Stimulated activated CD4-positive, alpha-beta T cell treated with anti-CD3 and anti-CD28 coated beads, Interleukin-12 subunit alpha, Interleukin-12 subunit beta, amount 100 ng/mL, for 4 hours (primary cell): Measurements from ENCODE around the gene CDC42BPB.

Source experiments
- DNase-seq: peaks from one replicate; pipeline ENCODE4 v3.0.0-alpha.2; 2020

The CDC42BPB gene

DNA sequence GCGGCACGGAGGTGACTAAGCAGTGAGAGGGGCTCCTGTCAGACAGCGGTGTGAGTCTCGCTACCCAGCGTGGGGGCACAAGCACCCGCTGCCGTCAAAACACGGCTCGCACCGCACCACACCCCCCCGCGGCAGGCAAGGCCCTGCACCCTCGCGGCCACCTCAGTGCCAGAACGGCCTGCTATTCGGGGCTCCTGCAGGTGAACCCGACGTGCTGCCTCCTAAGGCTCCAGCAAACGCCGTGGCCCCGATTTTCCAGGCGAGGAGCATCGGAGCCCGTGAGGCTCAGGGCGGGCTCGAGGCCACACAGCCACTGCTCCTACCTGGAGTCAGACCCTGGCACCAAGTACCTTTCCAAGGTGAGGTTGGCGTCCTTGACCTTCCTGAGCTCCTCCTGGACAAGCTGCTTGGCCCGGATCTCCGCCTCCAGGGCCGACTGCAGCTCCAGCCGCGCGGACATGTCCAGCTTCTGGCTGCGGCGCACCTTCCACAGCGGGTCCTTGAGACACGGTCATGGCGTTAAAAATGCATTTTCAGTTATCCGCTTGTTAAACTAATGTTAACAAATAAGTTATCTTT, 93.1 kb downstream of the CDC42BPB start:
- DNase-seq, result no peak

DNA sequence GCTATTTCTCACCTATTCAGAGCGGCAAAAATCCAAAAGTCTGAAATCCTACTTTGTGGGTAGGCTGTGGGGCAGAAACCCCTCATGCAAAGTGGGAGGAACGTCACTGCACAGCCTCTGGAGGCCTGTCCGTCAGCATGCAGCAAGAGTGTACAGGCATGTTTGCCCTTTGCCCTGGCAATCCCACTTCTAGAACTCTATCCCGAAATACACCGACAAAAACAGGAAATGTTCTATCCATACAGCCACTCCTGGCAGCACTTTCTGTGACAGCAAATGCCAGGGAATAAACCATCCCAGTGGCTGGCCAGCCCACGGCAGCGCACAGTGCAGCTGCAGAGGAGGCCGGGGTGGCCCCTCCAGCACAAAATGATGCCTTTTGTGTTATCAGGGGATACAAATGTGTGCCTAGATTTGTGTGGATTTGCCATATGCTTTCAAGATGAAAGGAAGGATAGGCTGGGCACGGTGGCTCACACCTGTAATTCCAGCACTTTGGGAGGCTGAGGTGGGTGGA, 95.2 kb downstream of the CDC42BPB start:
- no peak for DNase-seq

DNA sequence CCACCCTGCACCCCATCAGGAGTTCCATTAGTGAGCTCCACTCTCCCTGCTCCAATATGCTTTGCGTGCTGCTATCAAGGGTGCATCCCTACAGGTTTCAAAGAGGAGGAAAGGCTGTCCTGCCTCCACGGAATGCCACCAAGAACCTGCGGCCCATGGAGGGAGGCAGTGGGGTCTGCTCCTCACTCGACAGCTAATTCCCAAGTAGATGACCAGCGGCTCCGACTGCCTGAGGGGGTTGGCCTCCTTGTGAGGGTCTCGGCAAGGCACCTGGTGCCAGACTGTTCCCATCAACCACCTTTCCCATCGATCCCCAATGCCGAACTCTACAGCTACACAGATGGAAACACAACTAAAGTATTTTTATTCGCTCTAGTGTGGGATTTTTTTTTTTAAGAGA, 98.9 kb downstream of the CDC42BPB start:
- DNase-seq, result no peak

DNA sequence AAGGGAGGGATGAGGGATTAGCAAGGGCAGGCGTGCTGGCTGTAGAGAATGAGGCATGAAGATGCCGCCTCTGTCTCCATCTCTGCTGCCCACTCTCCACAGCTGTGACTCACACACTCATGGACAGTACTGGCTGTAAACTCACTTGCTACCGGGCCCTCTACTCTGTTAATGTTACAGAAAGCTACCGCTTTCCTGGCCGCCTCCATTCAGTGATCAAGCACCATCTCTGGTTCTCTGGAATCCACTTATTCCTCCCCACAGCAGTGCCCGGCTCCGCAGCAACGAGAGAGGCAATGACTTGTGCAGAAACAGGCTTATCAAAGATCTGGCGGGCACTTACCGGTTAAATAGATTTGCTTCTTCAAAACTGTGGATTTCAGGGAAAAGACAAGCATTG, 100.1 kb downstream of the CDC42BPB start:
- DNase-seq, result no peak

DNA sequence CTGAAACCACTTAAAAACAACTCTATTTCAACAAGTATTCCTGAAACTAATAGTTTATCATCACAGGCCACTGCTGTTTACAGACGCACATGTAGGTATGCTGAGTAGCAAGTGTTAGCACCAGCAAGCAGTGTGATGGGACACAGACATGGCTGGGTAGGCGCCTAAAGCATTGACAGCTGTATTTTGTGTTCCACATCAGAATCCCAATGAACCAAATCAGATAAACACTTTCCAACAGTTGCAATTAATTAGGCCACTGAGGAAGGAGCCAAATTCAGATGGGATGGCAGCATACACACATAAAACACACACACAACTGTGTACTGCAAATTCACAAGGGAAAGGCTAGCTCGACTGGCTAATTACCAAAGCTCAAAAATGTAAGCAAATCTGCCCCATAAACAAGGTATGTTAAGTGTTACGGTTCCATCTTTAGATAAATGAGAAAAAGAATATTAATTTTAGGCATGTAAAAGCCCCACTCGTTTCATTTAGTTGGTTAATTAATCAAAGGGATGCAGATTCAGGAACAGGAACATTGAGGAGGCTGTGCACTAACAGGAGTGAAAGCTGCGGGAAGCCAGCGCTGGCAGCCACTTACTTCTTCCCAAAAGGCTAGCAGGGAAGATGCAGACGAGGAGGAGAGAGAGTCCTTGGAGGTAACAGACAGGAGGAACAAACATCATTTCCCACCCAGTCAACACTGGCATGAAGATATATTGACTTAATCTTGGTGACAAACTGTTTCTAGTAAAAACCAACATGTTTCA, 101.5 kb downstream of the CDC42BPB start:
- DNase-seq, result no peak

DNA sequence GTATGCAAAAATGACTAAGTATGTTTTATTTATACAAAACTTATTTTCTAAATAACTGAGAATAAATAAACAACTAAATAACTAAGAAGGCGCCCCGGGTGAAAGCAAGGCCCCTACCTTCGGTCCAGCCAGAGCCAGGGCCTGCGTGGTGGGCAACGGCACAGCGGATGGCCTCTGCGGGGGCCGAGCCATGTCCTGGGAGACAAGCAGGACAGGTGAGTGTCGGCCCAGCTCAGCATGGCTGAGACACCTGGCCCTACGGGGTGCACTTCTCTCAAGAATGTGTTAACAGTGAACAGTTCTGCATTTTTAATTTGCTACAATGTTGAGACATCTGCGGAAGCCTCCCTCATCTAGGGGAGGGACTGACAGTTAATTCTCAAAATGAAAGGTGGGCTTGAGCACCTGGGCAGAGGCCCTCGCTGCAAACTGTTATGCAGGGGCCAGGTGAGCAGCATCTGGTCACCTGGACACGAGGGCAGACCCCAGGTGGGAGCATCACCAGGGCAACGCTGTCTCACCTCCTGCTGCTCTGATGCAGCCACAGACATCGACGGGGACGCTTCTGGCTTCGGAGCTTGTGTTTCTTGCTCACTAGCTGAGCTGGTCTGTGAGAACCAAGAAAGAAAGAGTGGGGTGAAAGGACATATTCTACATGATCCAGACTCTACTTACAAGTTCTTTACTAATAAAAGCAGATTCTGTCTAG, 103.1 kb downstream of the CDC42BPB start:
- DNase-seq, result no peak

DNA sequence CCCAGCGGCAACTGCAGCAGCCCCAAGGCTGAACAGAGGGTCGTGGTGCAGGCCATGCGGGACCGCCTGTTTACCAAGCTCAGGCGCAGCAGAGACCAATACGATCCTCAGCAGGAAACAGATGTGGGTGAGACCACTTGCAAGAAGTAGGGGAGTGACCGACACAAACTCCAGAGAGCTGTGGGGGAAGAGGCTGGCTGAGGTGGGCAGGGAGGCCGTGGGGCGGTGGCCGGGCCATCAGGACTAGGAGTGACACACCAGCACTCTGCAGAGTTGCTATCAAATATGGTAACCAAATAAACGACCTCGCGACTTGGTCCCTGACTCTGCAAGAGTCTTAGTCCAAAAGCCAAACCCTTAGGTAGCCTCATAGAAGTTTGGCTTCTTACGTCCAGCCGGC, 104.2 kb downstream of the CDC42BPB start:
- no peak for DNase-seq

DNA sequence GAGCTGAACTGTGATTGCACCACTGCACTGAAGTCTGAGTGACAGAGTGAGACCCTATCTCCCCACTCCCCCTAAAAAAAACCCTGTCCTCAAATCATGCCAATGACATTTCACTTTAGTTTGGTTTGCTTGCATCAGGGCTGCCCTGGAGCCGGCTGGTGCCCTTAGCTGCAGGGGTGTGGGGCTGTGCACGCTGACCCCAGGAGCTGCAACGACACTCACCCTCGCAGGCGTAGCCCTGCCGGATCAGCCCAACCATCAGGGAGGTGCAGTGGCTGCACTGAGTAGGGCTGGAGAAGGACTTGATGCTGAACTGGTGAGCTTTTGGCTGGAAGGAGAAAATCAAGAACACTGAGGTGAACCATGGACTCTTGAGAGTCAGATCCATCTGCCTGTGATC, 105.1 kb downstream of the CDC42BPB start:
- DNase-seq, result no peak

DNA sequence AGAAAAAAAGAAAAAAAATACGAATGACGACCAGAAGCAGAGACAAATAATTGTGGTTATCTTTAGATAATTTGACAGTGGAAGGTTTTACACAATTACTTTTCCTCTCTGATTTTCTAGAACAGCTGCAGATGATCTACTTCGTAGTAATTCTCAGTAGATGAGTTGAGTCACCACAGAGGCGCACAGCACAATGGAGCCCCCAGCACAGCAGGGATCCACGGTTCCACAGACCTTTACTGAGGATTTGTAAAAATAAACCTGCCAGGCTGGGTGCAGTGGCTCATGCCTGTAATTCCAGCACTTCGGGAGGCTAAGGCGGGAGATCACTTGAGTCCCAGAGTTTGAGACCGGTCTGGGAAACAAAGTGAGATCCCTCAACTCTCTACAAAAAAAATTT, 105.5 kb downstream of the CDC42BPB start:
- no peak for DNase-seq

DNA sequence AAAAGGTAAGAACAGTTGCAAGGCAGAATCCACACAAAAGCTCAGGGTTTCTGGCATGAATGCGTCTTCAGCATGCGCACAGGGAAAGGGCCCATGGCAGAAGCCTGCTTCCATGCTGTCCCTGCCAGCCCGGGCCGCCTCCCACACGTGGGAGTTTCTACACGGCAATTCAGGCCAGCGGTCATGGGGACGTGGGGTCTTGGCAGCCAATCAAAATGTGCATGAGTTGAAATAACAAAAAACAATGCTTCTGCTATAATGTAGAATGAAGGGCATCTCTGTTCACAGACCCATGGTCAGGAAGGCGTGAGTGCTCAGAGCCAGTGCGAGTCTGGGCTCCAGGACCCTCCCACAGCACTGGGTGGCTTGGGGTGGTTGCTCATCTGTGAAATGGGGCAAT, 106.3 kb downstream of the CDC42BPB start:
- DNase-seq, result no peak

DNA sequence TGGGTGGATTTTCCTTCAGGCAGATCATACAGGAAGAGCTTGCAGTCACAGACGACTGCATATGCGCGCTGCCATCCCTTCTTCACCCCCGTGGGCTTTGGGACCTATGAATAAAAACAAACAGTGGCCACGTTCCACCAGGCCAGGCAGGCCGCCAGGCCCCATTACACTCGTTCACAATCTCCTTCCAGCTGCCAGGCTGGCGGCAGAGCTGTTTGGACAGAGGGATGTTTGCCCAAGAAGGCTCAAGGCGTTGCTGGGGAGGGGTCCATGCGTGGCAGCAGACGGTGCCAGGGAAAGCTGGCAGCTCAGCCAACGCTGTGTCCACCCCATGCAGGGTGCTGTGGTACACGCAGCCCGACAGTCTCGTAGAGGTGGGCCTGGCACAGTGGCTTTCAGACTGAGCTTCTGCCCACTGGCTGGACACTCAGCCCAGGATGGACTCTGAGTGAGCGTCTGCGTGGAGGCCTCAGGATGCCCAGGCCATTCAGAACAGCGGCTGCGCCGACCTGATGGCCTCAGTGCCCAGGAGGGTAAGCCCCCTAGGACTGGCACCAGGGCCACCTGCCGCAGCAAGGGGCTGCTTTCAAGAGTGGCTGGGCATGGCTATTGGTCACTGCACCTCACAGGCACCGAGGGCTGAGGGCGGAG, 107.4 kb downstream of the CDC42BPB start:
- DNase-seq, result no peak

DNA sequence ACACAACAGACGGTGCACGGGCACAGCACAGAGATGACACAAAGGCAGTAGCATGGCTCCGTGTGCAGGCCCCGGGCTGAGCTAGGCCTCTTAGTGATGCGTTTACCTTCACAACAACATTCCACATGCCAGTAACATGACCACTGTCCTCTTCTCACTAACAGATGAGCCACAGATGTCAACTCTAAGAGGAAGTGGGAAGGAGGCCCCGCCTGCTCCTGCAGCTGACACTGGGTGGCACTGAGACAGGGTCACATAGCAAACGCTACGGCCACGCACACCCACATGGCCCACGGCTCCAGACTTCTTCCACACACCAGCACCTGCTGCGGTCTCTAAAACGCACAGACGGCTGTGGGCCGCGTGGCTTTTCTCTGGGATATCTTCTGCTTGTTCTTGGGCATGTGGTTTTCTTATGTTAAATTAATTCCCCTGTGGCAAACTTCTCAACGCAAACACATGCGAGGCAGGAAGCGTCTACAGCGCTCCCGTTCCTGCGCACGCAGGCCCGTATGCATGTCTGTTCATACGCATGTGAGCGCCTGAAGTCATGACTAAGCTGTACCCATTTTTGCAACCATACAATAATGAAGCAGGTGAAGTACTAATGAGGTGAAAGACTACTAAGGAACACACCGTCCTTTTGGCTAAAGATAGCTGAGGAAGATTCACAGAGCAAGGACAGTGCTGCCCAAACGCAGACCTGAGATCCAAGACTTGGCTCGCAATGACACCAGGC, 108.1 kb downstream of the CDC42BPB start:
- no peak for DNase-seq

DNA sequence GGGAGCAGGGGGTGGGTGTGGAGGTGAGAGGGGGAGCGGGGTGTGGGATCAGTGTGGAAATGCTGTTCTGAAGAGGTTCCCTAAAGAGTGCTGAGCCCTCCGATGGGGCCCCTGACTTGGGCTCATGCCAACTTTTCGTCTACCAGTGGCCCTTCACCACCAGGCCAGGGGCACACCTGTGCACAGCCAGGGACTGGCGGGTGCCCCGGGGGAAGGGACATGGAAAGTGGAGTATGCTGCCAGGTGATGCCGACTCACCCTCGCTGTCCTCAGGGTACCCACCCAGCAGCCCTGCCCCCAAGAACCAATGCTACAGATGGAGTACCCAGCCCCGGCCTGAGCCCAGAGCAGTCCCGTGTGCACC, 108.7 kb downstream of the CDC42BPB start:
- DNase-seq, result no peak

DNA sequence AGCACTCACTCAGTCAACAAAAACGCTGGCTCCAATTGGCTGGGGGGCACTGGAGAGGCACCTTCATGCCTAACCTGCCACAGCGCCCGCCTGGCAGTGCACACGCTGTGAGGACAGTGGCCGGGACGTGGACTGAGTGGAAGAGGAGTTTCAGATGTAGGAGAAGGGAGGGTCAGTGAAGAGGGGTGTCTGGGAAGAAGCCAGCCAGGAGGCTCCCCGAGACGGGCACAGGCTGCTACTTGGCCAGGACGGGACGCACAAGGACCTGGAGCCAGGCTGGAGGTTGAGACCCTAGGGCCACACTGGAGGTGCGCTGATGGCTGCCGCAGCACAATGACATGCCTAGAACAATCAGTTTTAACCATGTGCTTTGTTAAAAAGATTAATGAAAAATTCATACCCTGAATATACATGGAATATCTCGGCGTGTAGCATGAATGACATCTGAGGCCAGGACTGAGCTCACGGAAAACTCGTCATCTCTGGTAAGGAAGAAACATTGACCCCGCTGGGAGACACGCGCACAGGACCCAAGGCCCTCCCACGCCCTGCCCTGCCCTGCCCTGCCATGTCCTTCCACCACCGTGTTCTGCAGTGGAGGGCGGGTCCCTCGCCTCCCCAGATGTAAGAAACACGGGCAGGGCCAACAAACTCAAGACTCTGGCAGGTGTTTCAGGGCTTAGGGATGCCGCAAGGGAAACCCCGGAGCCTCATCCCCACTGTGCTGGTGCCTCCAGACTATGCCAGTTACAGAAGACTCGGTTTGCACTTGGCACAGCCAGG, 109.8 kb downstream of the CDC42BPB start:
- DNase-seq, result no peak

DNA sequence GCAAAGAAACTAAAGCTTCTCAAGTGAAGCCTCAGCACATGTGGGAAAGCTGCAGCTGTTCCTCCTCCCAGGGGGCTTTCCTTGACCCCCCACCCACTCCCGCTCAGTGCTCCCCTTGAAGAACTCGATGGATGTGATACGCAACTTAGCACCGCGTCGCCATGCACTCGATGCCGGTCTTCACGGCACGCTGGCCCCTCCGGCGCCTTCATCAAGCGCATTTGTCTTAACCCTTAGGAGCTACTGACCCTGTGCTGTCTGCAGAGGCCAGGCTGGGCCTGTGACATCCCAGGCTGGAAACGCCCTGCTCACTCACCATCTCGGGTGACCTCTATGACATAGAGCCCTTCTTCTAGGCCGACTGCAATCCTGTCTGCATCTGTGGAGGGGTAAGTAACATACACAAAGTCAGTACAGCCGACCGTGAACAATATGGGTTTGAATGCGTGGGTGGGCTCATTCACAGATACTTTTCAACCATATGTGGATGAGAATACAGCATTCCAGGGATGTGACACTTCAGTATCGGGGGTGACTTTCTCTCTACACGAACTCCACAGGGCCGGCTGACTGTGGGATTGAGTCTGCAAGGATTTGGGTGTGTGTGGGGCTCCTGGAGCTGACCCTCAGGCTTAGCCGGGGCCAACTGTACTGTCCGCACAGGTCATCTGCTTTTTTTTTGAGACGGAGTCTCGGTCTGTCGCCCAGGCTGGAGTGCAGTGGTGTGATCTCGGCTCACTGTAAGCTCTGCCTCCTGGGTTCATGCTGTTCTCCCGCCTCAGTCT, 111.8 kb downstream of the CDC42BPB start:
- no peak for DNase-seq

DNA sequence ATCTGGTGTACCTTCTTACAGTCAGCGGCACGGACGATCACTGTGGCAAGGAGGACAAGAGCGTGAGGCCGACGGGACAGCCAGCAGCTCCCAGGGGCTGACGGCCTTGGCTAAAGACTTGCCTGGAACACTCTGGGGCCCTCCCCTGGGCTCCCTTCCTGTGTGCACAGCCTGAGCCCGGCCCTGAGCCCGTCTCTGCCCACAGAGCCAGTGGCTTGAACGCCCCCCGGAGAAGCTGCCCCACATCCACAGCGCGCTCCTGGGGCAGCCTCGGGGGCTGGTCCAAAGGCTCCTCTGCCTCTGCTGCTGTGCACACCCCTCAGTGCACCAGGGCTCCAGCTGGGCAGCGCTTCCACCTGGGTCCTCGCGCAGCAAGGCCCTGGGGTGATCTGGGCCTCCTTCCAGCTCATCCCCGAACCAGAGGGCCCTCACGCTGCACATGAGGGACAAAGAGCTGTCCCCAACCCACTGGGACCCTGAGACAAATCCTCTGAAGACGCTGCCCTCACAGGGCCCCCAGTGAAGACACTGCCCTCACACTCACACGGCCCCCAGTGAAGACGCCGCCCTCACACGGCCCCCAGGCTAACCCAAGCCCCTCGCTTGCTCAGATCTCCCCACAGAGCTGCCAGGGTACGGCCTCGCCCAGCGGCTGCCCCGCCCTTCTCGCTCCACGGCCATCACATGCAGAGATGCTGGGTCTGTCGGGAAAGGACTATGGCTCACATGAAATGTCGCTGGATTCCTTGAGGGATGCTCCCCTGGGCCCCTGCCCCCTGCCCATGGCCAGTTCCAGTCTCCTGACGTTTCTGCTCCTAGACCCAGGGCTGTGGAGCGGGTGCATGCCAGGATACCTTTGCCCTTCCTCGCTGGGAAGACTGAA, 112.7 kb downstream of the CDC42BPB start:
- no peak for DNase-seq

DNA sequence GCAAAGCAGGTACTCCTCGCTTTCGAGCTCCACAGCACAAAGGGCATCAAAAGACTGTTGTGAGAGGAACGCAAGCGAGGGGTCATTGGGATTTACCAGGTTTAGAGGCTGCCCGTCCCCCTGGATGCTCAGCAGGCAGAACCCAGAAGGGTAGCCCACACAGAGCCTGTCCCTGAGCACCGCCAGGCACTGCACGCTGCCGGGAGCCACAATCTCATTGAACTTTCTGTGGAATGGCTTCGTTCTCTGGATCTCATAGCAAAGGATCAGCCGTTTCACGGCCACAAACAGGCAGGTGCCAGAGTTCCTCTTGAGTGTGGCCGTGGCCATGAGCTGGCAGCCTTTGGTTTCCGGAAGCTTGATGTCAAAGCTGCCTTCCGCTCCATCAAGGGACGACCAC, 113.4 kb downstream of the CDC42BPB start:
- no peak for DNase-seq

DNA sequence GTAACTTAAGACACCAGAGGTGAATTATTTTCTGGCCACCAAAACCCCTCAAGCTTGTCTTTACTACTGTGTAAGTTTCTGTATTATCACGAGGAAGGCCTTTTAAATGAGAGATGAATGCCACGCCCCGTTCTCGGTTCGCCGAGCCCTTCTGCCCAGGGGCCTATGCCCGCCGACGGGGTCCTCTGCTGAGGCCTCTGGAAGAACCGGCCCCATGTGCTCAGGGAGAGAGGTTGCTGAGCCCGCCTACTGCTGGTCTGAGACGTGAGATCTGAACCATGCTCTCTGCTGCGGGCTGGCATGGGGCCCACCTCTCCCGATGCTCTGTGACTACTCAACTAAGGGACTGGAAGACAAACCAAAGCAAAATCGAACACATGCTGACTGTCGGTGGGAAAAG, 113.9 kb downstream of the CDC42BPB start:
- no peak for DNase-seq

DNA sequence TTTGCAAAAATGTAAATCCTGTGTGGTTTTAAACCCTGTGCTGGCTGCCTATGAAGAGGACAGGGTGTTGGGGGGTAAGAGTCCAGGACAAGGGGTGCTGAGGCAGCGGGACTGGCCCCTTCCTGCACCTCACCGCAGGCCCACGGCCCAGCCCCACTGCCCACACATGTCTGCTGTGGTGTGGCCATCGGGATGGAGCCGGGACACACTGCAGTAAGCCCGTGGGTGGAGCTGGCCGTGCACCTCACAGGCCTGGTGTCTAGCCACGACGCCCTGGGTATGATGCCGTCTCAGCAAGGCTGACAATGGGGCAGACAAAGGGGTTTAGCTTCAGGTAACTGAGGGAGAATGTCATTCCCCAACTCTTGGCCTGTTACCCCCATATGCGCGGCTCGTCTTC, 115.3 kb downstream of the CDC42BPB start:
- no peak for DNase-seq

DNA sequence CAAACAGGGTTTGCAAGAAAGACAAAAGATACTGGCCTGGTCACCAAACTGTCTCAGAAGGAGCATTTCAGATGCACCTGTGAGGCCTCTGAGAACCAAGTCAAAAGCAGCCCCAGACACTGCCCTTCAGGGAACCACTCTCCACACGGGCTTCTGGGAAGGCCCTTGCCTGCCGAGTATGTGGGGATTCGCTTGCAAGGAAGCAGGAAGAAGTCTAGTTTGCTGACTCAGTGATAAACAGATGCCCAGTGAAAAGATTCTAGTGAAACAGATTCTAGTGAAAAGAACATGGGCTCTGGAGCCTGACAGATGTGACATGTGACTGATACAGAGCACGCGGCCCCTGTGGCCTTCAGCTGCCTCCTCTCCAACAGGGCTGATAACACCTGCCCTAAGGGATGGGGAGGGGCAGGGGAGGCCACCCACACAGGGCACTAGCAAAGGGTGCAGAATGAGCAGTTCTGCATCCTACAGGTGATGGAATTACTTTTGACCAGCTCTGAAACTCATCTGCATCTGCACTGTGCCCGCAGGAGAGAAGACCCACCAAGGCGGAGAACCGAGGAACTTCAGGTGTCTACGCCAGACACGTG, 115.8 kb downstream of the CDC42BPB start:
- DNase-seq, result no peak
